Loucy (cell line): Measurements from ENCODE around the gene SOX12.

Source experiments
- H2AFZ ChIP-seq: fragments of 200-600 bp; sonication (generic); 2 replicates; pipeline ENCODE4 v1.6.0; 2016; ENCODE audit warnings: antibody characterized with exemption, mild to moderate bottlenecking, low read length, moderate library complexity
- H3F3A ChIP-seq: fragments of 200-600 bp; 2 replicates; pipeline ENCODE4 v1.6.0; 2016; ENCODE audit warnings: antibody characterized with exemption, low read depth, mild to moderate bottlenecking
- H3K27me3 ChIP-seq: fragments of 200-600 bp; sonication (generic); 2 replicates; pipeline ENCODE4 v1.6.1; 2014; ENCODE audit warnings: low read length, mild to moderate bottlenecking; ENCODE audit not compliant: insufficient read depth, poor library complexity, severe bottlenecking
- H3K36me3 ChIP-seq: fragments of 200-600 bp; sonication (generic); 2 replicates; pipeline ENCODE4 v1.6.1; 2016; ENCODE audit warnings: low read length; ENCODE audit not compliant: insufficient read depth
- H3K4me1 ChIP-seq: fragments of 200-600 bp; sonication (generic); 2 replicates; pipeline ENCODE4 v1.5.1; 2014; ENCODE audit warnings: low read length, mild to moderate bottlenecking; ENCODE audit not compliant: insufficient read depth, poor library complexity, severe bottlenecking
- H3K4me2 ChIP-seq: fragments of 200-600 bp; sonication (generic); 2 replicates; pipeline ENCODE4 v1.6.0; 2014; ENCODE audit warnings: antibody characterized with exemption, low read length, low read depth, mild to moderate bottlenecking; ENCODE audit not compliant: poor library complexity, severe bottlenecking
- H3K4me3 ChIP-seq: fragments of 200-600 bp; sonication (generic); 2 replicates; pipeline ENCODE4 v1.5.1; 2014; ENCODE audit warnings: low read length, mild to moderate bottlenecking, mixed read lengths; ENCODE audit not compliant: poor library complexity, severe bottlenecking
- H3K79me2 ChIP-seq: fragments of 200-600 bp; sonication (generic); 2 replicates; pipeline ENCODE4 v1.6.1; 2014; ENCODE audit warnings: low read length; ENCODE audit not compliant: insufficient read depth
- H3K9ac ChIP-seq: fragments of 200-600 bp; sonication (generic); 2 replicates; pipeline ENCODE4 v1.6.0; 2014; ENCODE audit warnings: mild to moderate bottlenecking, low read depth, low read length, moderate library complexity; ENCODE audit not compliant: poor library complexity, severe bottlenecking
- H3K9me2 ChIP-seq: fragments of 200-600 bp; sonication (generic); replicated peaks from 2 replicates; pipeline ENCODE4 v1.6.1; 2016; ENCODE audit warnings: low read depth, low read length, mixed read lengths
- H3K9me3 ChIP-seq: fragments of 200-600 bp; sonication (generic); 2 replicates; pipeline ENCODE4 v1.6.1; 2014; ENCODE audit warnings: mild to moderate bottlenecking, antibody characterized with exemption, low read length, low read depth; ENCODE audit not compliant: insufficient read depth
- H4K20me1 ChIP-seq: fragments of 200-600 bp; sonication (generic); 2 replicates; pipeline ENCODE4 v1.6.0; 2014; ENCODE audit warnings: antibody characterized with exemption, low read length, mild to moderate bottlenecking; ENCODE audit not compliant: insufficient read depth, poor library complexity, severe bottlenecking
- EZH2phosphoT487 ChIP-seq: fragments of 200-600 bp; IDR thresholded peaks from 2 replicates; pipeline ENCODE4 v1.6.1; 2018; ENCODE audit warnings: antibody characterized with exemption, mild to moderate bottlenecking, moderate library complexity, borderline replicate concordance
- TF ChIP-seq, protein P1 (sequence below): fragments of 200-600 bp; sonication (generic); conservative IDR thresholded peaks from 2 replicates; pipeline ENCODE4 v1.5.1; 2014; ENCODE audit warnings: mild to moderate bottlenecking, antibody characterized with exemption, low read length

SOX12 gene

DNA sequence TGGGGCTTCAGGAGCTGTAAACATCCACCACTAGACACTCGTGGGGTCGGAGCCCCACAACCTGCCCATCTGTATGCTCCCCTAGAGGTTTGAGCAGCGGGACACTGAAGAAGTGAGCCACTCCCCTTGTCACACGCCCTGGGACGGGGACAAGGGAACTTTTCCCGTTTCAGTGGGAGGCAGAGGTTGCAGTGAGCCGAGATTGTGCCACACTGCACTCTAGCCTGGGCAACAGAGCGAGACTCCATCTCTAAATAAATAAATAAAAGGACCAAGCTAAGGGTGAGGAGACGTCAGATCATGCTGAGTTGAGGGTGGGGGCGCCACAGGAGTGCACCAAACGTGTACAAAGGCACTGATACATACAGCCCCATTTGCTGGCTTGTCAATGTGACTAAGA lies 19.6 kb upstream of the SOX12 start:
- Histone ChIP-seq H3K27me3 (no peaks in the 10 kb centered on the region), H3K9me2 (no peaks in the 10 kb centered on the region), H3K4me1 (peaks cover 30% of the 10 kb centered on the region), H2AFZ (no peak overlapping the region), H3K9me3 (no peaks in the 10 kb centered on the region), H3K4me3 (no peak overlapping the region), H3K4me2 (no peak overlapping the region), H3K36me3 (no peaks in the 10 kb centered on the region), H3F3A (0 out of 2 replicates have a peak, but pooled peaks cover 3% of the 10 kb centered on the region), H3K79me2 (peaks cover 9% of the 10 kb centered on the region), H4K20me1 (peaks cover 6% of the 10 kb centered on the region), H3K9ac (no peak overlapping the region)
- TF ChIP-seq, protein P1, sequence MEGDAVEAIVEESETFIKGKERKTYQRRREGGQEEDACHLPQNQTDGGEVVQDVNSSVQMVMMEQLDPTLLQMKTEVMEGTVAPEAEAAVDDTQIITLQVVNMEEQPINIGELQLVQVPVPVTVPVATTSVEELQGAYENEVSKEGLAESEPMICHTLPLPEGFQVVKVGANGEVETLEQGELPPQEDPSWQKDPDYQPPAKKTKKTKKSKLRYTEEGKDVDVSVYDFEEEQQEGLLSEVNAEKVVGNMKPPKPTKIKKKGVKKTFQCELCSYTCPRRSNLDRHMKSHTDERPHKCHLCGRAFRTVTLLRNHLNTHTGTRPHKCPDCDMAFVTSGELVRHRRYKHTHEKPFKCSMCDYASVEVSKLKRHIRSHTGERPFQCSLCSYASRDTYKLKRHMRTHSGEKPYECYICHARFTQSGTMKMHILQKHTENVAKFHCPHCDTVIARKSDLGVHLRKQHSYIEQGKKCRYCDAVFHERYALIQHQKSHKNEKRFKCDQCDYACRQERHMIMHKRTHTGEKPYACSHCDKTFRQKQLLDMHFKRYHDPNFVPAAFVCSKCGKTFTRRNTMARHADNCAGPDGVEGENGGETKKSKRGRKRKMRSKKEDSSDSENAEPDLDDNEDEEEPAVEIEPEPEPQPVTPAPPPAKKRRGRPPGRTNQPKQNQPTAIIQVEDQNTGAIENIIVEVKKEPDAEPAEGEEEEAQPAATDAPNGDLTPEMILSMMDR, result no peak
- no peak for TF ChIP-seq EZH2phosphoT487

DNA sequence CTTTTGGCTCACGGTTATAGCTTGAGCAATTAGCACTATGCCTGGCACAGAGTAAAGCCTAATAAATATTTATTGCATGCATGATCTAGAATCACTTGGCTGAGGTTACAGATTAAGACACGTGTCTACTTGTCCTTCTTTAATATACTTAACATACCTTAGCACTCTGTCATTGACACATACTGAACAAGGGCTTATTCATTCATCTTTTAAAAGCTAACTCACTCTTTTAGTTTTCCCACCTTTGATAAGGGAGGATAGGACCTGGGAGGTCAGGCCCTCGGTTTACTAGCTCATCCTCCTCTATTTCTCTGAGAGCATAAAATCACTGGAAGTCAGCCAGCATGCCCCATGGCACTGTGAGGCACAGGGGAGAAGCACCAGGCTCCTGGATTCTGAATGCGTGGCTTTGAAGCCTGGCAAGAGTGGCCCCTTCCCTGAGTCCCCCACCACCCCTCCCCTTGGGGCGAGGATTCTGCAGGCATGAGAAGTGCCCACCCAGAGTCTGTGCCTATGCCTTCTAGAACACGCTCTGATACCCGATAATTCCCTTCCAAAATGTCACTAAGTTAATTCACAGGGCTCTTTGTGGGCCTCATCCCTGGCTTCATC lies 16.8 kb upstream of the SOX12 start:
- Histone ChIP-seq H4K20me1 (no peaks in the 10 kb centered on the region), H3K4me1 (peaks cover 19% of the 10 kb centered on the region), H3K79me2 (no peaks in the 10 kb centered on the region), H3K4me3 (no peak overlapping the region), H3K36me3 (no peaks in the 10 kb centered on the region), H2AFZ (no peak overlapping the region), H3K9me3 (no peaks in the 10 kb centered on the region), H3F3A (0 out of 2 replicates have a peak, but pooled peaks cover 3% of the 10 kb centered on the region), H3K9ac (peak overlapping the region; percentile 58), H3K4me2 (no peak overlapping the region), H3K27me3 (no peaks in the 10 kb centered on the region), H3K9me2 (no peaks in the 10 kb centered on the region)
- TF ChIP-seq, protein P1, result no peak
- TF ChIP-seq EZH2phosphoT487, result no peak

DNA sequence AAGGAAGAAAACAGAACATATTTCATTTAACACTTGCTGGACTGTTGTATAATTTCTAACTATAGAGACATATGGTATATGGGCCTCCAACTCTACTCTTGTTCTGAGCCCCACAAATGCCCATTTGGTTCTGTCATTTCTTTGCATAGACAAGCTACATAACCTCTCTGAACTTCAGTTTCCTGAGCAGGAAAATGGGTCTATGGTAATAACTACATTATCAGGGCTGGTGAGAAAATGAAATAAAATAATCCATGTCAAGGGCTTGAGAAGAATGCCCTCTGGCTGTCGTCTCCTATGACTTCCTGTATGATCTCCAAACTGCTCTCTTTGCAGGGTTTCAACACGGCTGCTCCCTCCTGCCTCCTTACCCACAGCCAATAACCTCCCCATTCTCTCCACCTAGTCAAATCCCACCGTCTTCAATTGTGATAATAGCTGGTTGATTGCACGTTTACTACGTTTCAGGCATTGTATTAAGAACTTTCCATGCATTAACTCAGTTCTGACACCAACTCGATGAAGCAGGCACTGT lies 16.0 kb upstream of the SOX12 start:
- Histone ChIP-seq H3K9me3 (no peaks in the 10 kb centered on the region), H3K9ac (peak overlapping the region; percentile 58), H4K20me1 (no peaks in the 10 kb centered on the region), H3F3A (0 out of 2 replicates have a peak, but pooled peaks cover 3% of the 10 kb centered on the region), H3K9me2 (no peaks in the 10 kb centered on the region), H2AFZ (peak overlapping the region; percentile 80), H3K27me3 (no peaks in the 10 kb centered on the region), H3K4me3 (peak overlapping the region; percentile 69), H3K4me2 (peak overlapping the region; percentile 70), H3K4me1 (peaks cover 23% of the 10 kb centered on the region), H3K79me2 (no peaks in the 10 kb centered on the region), H3K36me3 (no peaks in the 10 kb centered on the region)
- TF ChIP-seq, protein P1, result no peak
